Esophagus muscularis mucosa (tissue), 4 donors: ENCODE results near the gene CRYAA. TPM values are rescaled to one million over a fixed set of nuclear protein-coding genes. Genes with fewer than 3 reads are reported as not detected.

ENCODE experiments used
- DNase-seq: peaks from one replicate; pipeline ENCODE4 v3.0.0-alpha.2; 2017; ENCODE audit errors: extremely low spot score
- H3K27ac ChIP-seq, 4 donors: fragments of 200-600 bp; sonication (generic); replicated peaks in 1 of 4; 1 replicate in 3 of 4; 2 replicates in 1 of 4; pipeline ENCODE4 v1.5.1; 2016 to 2019; ENCODE audit warnings: mild to moderate bottlenecking in 1 of 4
- H3K27me3 ChIP-seq, 4 donors: fragments of 200-600 bp; sonication (generic); one replicate each; pipeline versions ENCODE4 v1.5.1 to v1.6.0; 2016 to 2019
- H3K36me3 ChIP-seq, 4 donors: fragments of 200-600 bp; sonication (generic); one replicate each; pipeline ENCODE4 v1.5.1; 2016 to 2019
- H3K4me1 ChIP-seq, 4 donors: fragments of 200-600 bp; sonication (generic); one replicate each; pipeline ENCODE4 v1.5.1; 2016 to 2019
- H3K4me3 ChIP-seq, 4 donors: fragments of 200-600 bp; sonication (generic); 1 replicate in 2 of 4; 2 replicates in 2 of 4; pipeline ENCODE4 v1.5.1; 2016 to 2019; ENCODE audit warnings: mild to moderate bottlenecking in 4 of 4, moderate library complexity in 1 of 4
- H3K9me3 ChIP-seq, 4 donors: fragments of 200-600 bp; sonication (generic); 1 replicate in 3 of 4; 2 replicates in 1 of 4; pipeline ENCODE4 v1.5.1; 2016 to 2019
- CTCF ChIP-seq, 3 experiments: fragments of 200-600 bp in 2 of 3; fragments of 450-650 bp in 1 of 3; sonication (generic) in 2 of 3; IDR thresholded peaks; one replicate each; pipeline ENCODE4 v1.5.1; 2017 to 2019; ENCODE audit warnings: antibody characterized with exemption in 3 of 3, mild to moderate bottlenecking in 2 of 3, moderate library complexity in 1 of 3
- EP300 ChIP-seq: sonication (generic); formaldehyde crosslinking; IDR thresholded peaks from one replicate; pipeline ENCODE4 v1.6.1; 2017; ENCODE audit warnings: antibody characterized with exemption
- POLR2A ChIP-seq: fragments of 450-650 bp; IDR thresholded peaks from one replicate; pipeline ENCODE4 v1.6.1; 2017; ENCODE audit warnings: antibody characterized with exemption, moderate library complexity, mild to moderate bottlenecking, low read depth
- POLR2AphosphoS5 ChIP-seq, 2 donors: sonication (generic); formaldehyde crosslinking; IDR thresholded peaks; one replicate each; pipeline ENCODE4 v1.6.1; 2017; ENCODE audit warnings: antibody characterized with exemption in 2 of 2
- WGBS: methylation state at CpG from one replicate; pipeline ENCODE4 v1.1.5; 2018; 5-methylcytosine and 5-hydroxymethylcytosine counted together
- intact Hi-C: fragments of 100-400 bp; cut with DNase I; formaldehyde crosslinking; loops from one replicate; pipeline ENCODE4 v1.15.1; 2023
- total RNA-seq, 4 donors: library from RNA; depleted of rRNA; stranded (reverse); fragments of >200 nt; gene quantifications; one replicate each; pipeline versions ENCODE4 v1.1.0 to v1.2.1, GENCODE V29; 2016

The CRYAA gene
- total RNA-seq, 4 donors from 2014 or later = not detected

- intact Hi-C loops = no loop called here
- Histone ChIP-seq H3K4me3 (no peak overlapping the region), H3K36me3 (no peaks in the 10 kb centered on the region), H3K27ac (no peak overlapping the region), H3K27me3 (peaks cover 0 to 28% (median 0%) of the 10 kb centered on the region in 4 donors), H3K4me1 (peaks cover 12 to 36% (median 32%) of the 10 kb centered on the region in 4 donors), H3K9me3 (peaks cover 0 to 2% (median 0%) of the 10 kb centered on the region in 4 donors)
- no peak for DNase-seq
- WGBS = 82% methylated on average over 9 of the region's 11 CpGs
- TF ChIP-seq CTCF (IDR thresholded peaks at IDR 0.05) (no peak), EP300 (no peak), POLR2A (no peak), POLR2AphosphoS5 (IDR thresholded peaks at IDR 0.05) (no peak)
Observed at GRCh38 chr21:43193088-43193650, 24.4 kb downstream of the CRYAA start.

GRCh38 chr21:43193651-43194302, 25.0 kb downstream of the CRYAA start:
- WGBS = 32% methylated on average over 7 of the region's 19 CpGs
- Histone ChIP-seq H3K36me3 (no peaks in the 10 kb centered on the region), H3K9me3 (peaks cover 0 to 8% (median 2%) of the 10 kb centered on the region in 4 donors), H3K4me3 (no peak overlapping the region), H3K27me3 (peaks cover 0 to 28% (median 0%) of the 10 kb centered on the region in 4 donors), H3K27ac (no peak overlapping the region), H3K4me1 (peaks cover 9 to 35% (median 31%) of the 10 kb centered on the region in 4 donors)
- TF ChIP-seq POLR2AphosphoS5 (IDR thresholded peaks at IDR 0.05) = no peak
- DNase-seq = no peak
- intact Hi-C loops = no loop called here

- Histone ChIP-seq H3K4me3 (no peak overlapping the region), H3K9me3 (peaks cover 0 to 9% (median 2%) of the 10 kb centered on the region in 4 donors), H3K36me3 (no peaks in the 10 kb centered on the region), H3K27me3 (peaks cover 0 to 28% (median 0%) of the 10 kb centered on the region in 4 donors), H3K27ac (no peak overlapping the region), H3K4me1 (peaks cover 4 to 29% (median 27%) of the 10 kb centered on the region in 4 donors)
- 77% methylated on average over 19 of the region's 23 CpGs for WGBS
- TF ChIP-seq POLR2AphosphoS5 (IDR thresholded peaks at IDR 0.05) = no peak
- no peak for TF ChIP-seq CTCF (IDR thresholded peaks at IDR 0.05)
- no peak for TF ChIP-seq POLR2A
- no peak for TF ChIP-seq EP300
- no peak for DNase-seq
- intact Hi-C loops = no loop called here
Observed at GRCh38 chr21:43194303-43195120, 25.7 kb downstream of the CRYAA start.

GRCh38 chr21:43195121-43196021, 26.6 kb downstream of the CRYAA start:
- no peak for TF ChIP-seq CTCF (IDR thresholded peaks at IDR 0.05)
- no peak for TF ChIP-seq EP300
- TF ChIP-seq POLR2A = no peak
- no peak for DNase-seq
- peaks cover 0 to 28% (median 0%) of the 10 kb centered on the region in 4 donors for H3K27me3 ChIP-seq
- H3K36me3 ChIP-seq = no peaks in the 10 kb centered on the region
- H3K9me3 ChIP-seq = peaks cover 0 to 16% (median 2%) of the 10 kb centered on the region in 4 donors
- H3K4me1 ChIP-seq = peaks cover 4 to 29% (median 26%) of the 10 kb centered on the region in 4 donors
- H3K27ac ChIP-seq = no peak overlapping the region
- 67% methylated on average over 30 of the region's 32 CpGs for WGBS
- H3K4me3 ChIP-seq = no peak overlapping the region
- intact Hi-C loops = no loop called here
